Karpas-422 (cell line): ENCODE data around the gene CHAD. TPM values are rescaled to one million over a fixed set of nuclear protein-coding genes. Genes with fewer than 3 reads are reported as not detected.

Source experiments
- DNase-seq: peaks from one replicate; pipeline ENCODE4 v3.0.0-alpha.2; 2015
- H2AFZ ChIP-seq: fragments of 200-600 bp; sonication (generic); 2 replicates; pipeline ENCODE4 v1.6.1; 2014; ENCODE audit warnings: antibody characterized with exemption, low read length, mixed read lengths
- H3K27ac ChIP-seq: fragments of 200-600 bp; sonication (generic); 2 replicates; pipeline ENCODE4 v1.5.1; 2014; ENCODE audit warnings: mild to moderate bottlenecking, low read length, moderate library complexity
- H3K27me3 ChIP-seq: fragments of 200-600 bp; sonication (generic); 2 replicates; pipeline ENCODE4 v1.6.1; 2014; ENCODE audit warnings: low read length, mixed read lengths
- H3K36me3 ChIP-seq: fragments of 200-600 bp; sonication (generic); 2 replicates; pipeline ENCODE4 v1.6.1; 2014; ENCODE audit warnings: low read length, mixed read lengths; ENCODE audit not compliant: insufficient read depth
- H3K4me1 ChIP-seq: fragments of 200-600 bp; sonication (generic); 2 replicates; pipeline ENCODE4 v1.6.1; 2014; ENCODE audit warnings: mild to moderate bottlenecking, low read length, mixed read lengths
- H3K4me2 ChIP-seq: fragments of 200-600 bp; sonication (generic); 2 replicates; pipeline ENCODE4 v1.6.1; 2014; ENCODE audit warnings: low read length, low read depth, mild to moderate bottlenecking; ENCODE audit not compliant: poor library complexity, severe bottlenecking
- H3K4me3 ChIP-seq: fragments of 200-600 bp; sonication (generic); 2 replicates; pipeline ENCODE4 v1.5.1; 2014; ENCODE audit warnings: mild to moderate bottlenecking, antibody characterized with exemption, low read length, mixed read lengths
- H3K79me2 ChIP-seq: fragments of 200-600 bp; sonication (generic); 2 replicates; pipeline ENCODE4 v1.6.1; 2014; ENCODE audit warnings: mild to moderate bottlenecking, low read length, mixed read lengths
- H3K9ac ChIP-seq: fragments of 200-600 bp; sonication (generic); 2 replicates; pipeline ENCODE4 v1.6.0; 2014; ENCODE audit warnings: low read length
- H3K9me2 ChIP-seq: fragments of 200-600 bp; sonication (generic), shearing (Covaris generic); replicated peaks from 2 replicates; pipeline ENCODE4 v1.6.0; 2014; ENCODE audit warnings: mild to moderate bottlenecking, low read length, moderate library complexity; ENCODE audit not compliant: insufficient read depth
- H3K9me3 ChIP-seq: fragments of 300-700, 200-600 bp; sonication (generic); 2 replicates; pipeline ENCODE4 v1.6.1; 2014; ENCODE audit warnings: low read length, mixed read lengths
- H4K20me1 ChIP-seq: fragments of 200-600 bp; sonication (generic); 2 replicates; pipeline ENCODE4 v1.6.1; 2014; ENCODE audit warnings: mild to moderate bottlenecking, antibody characterized with exemption, low read length, low read depth; ENCODE audit not compliant: insufficient read depth
- total RNA-seq: library from RNA; depleted of rRNA; stranded (reverse); fragments of >200 nt; shearing (Covaris generic); gene quantifications from 2 replicates; pipeline ENCODE4 v1.2.3, GENCODE V29; 2014; ENCODE audit warnings: low replicate concordance

Gene CHAD
- total RNA-seq, 1 experiment from 2014 or later = not detected

DNA sequence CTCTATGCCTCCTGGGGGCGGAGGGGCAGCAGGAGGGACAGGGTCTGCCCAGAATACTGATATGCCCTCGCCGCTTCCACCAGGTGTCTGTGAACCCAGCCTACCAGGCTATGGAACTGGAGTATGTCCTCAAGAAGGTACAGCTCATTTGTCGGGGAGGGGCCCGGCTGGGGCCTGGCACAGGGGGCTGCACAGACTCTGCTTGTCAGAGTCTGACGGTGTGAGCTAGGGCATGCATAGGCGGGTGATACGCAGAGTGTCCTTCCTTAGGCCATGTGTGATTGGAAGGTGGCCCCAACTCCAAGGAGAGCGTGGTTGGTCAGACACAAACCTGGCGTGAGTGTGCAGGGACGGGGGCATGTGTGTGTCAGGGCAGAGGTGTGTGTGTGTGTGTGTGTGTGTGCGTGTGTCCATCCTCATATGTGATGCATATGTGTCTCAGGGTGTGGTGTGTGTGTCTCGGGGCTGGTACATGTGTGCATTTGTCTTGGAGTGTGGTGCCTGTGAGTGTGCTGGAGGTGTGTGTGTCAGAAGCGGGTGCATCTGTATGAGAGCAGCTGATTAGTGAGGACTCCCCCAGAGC is 7.0 kb downstream of the CHAD start:
- Histone ChIP-seq H3K4me3 (no peak overlapping the region), H3K36me3 (no peaks in the 10 kb centered on the region), H3K27me3 (no peaks in the 10 kb centered on the region), H2AFZ (no peak overlapping the region), H3K4me1 (0 out of 2 replicates have a peak, but pooled peaks cover 4% of the 10 kb centered on the region), H3K79me2 (no peaks in the 10 kb centered on the region), H3K4me2 (no peak overlapping the region), H3K9ac (no peak overlapping the region), H3K9me2 (no peaks in the 10 kb centered on the region), H4K20me1 (no peaks in the 10 kb centered on the region), H3K9me3 (no peaks in the 10 kb centered on the region), H3K27ac (no peak overlapping the region)
- no peak for DNase-seq

DNA sequence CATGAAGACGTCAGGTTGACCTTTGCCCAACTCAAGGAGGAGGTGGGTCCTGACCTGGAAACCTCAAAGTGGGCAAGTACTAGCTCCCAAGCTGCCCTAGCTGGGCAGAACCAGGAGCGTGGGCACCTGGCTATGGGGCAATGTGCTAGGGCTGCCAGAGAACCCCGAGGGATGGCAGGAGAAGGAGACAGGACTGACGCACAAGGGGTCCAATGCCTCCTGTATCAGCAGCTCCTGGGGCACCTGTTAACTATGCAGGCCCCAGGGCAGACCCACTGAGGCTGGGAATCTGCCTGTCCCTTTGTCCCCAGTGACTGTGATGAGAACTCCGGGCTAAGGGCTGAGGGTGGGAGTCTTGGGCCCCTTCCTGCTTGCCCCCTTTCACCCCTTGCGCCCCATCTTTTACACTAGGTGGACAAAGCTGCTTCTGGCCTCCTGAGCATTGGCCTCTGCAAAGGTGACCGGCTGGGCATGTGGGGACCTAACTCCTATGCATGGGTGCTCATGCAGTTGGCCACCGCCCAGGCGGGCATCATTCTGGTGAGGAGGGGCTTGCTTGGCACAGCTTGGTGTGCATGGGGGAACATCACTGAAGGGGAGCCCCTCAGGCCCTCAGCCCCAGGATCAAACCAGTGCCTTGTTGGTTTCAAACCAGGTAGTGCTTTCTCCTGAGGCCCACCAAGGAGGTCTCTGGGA is 7.7 kb downstream of the CHAD start:
- Histone ChIP-seq H3K9me3 (no peaks in the 10 kb centered on the region), H3K4me2 (no peak overlapping the region), H2AFZ (no peak overlapping the region), H4K20me1 (no peaks in the 10 kb centered on the region), H3K4me3 (no peak overlapping the region), H3K9ac (no peak overlapping the region), H3K79me2 (no peaks in the 10 kb centered on the region), H3K4me1 (0 out of 2 replicates have a peak, but pooled peaks cover 4% of the 10 kb centered on the region), H3K27me3 (no peaks in the 10 kb centered on the region), H3K9me2 (no peaks in the 10 kb centered on the region), H3K36me3 (no peaks in the 10 kb centered on the region), H3K27ac (no peak overlapping the region)
- no peak for DNase-seq

DNA sequence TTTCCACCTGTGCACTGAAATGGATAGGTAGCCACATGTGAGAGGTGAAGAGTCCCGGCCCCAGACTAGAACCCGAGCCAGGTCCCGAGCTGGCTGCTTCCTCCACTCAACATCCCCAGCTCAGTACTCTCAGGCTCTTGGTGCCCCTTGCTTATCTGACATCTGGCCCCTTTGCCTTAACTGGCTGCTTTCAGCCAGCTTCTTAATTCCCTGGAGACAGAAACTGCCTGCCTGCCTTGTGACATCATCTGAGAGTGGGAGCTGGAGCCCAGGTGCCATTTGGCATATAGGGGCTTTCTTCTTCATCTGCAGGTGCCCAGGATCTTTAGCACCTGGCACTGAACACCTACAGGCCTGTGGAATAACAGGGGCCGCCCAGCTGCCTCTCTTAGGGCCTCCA is 8.9 kb downstream of the CHAD start:
- Histone ChIP-seq H3K4me3 (no peak overlapping the region), H3K36me3 (no peaks in the 10 kb centered on the region), H3K4me2 (no peak overlapping the region), H3K9me2 (no peaks in the 10 kb centered on the region), H3K4me1 (0 out of 2 replicates have a peak, but pooled peaks cover 4% of the 10 kb centered on the region), H3K27ac (no peak overlapping the region), H3K9me3 (no peaks in the 10 kb centered on the region), H2AFZ (no peak overlapping the region), H3K27me3 (no peaks in the 10 kb centered on the region), H3K79me2 (no peaks in the 10 kb centered on the region), H4K20me1 (no peaks in the 10 kb centered on the region), H3K9ac (no peak overlapping the region)
- peak; percentile 44 for DNase-seq

DNA sequence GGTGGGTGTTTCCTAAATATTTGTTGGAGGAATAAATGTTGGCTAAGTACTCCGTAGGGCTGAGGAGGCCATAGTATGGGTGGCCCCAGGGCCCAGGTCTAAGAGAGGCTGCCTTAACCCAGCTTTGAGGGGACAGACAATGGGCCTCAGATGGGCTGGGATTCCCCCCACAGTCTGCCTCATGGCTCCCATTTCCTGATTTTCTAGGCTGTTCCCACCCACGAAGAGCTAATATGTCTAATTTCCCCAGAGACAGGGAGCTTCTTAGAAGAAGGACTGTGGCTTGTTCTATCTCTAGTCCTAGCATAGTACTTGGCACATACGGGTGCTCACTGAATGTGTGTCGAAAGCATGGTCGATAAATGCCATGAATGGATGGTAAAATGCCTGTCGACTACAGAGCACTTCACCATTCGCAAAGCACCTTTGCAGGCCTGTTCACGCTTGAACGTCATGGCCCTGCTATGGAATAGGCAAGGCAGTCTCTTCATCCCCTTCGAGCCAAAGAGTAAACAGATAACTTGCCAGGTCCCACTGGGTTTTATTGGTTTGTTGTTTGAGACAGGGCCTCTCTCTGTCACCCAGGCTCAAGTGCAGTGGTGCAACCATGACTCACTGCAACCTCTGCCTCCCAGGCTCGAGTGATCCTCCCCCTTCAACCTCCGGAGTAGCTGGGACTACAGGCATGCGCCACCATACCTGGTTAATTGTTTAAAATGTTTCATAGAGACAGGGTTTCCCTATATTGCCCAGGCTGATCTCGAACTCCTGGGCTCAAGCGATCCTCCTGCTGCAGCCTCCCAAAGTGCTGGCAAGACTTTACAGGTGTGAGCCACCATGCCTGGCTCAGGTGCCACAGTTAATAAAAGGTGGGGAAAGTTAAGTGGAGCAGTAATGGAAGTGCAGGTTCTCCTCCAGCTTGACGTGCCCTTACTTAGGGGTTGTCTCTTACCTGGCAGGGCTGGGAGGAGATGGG is 9.7 kb downstream of the CHAD start:
- H3K9me2 ChIP-seq = no peaks in the 10 kb centered on the region
- no peaks in the 10 kb centered on the region for H3K9me3 ChIP-seq
- H2AFZ ChIP-seq = no peak overlapping the region
- no peak overlapping the region for H3K9ac ChIP-seq
- H3K27ac ChIP-seq = no peak overlapping the region
- H3K4me2 ChIP-seq = no peak overlapping the region
- H3K79me2 ChIP-seq = no peaks in the 10 kb centered on the region
- H4K20me1 ChIP-seq = no peaks in the 10 kb centered on the region
- H3K27me3 ChIP-seq = no peaks in the 10 kb centered on the region
- H3K4me1 ChIP-seq = 0 out of 2 replicates have a peak, but pooled peaks cover 4% of the 10 kb centered on the region
- no peaks in the 10 kb centered on the region for H3K36me3 ChIP-seq
- H3K4me3 ChIP-seq = no peak overlapping the region
- DNase-seq = no peak

DNA sequence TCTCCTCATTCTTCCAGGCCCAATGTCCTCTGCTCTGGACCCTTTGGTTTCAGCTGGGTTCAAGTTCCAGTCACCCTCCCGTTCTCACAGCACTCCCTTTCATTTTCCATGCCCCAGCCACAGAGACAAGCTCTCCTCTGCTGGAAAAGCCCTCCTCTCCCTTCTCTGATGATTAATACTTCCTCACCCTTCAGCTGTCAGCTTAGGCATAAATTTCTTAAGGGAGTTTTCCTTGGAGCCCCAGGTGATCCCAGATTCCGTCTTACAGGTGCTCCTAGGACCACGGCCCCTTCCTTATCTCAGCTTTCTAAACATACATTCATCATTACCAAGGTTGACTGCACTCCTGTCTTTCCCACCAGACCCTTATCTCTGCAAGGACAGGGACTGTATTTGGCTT is 10.4 kb downstream of the CHAD start:
- 0 out of 2 replicates have a peak, but pooled peaks cover 4% of the 10 kb centered on the region for H3K4me1 ChIP-seq
- H2AFZ ChIP-seq = no peak overlapping the region
- H3K9me2 ChIP-seq = no peaks in the 10 kb centered on the region
- H3K9me3 ChIP-seq = no peaks in the 10 kb centered on the region
- H3K27me3 ChIP-seq = no peaks in the 10 kb centered on the region
- H3K79me2 ChIP-seq = no peaks in the 10 kb centered on the region
- no peaks in the 10 kb centered on the region for H4K20me1 ChIP-seq
- no peak overlapping the region for H3K27ac ChIP-seq
- no peak overlapping the region for H3K4me2 ChIP-seq
- H3K36me3 ChIP-seq = no peaks in the 10 kb centered on the region
- no peak for DNase-seq
- H3K9ac ChIP-seq = no peak overlapping the region
- H3K4me3 ChIP-seq = no peak overlapping the region

DNA sequence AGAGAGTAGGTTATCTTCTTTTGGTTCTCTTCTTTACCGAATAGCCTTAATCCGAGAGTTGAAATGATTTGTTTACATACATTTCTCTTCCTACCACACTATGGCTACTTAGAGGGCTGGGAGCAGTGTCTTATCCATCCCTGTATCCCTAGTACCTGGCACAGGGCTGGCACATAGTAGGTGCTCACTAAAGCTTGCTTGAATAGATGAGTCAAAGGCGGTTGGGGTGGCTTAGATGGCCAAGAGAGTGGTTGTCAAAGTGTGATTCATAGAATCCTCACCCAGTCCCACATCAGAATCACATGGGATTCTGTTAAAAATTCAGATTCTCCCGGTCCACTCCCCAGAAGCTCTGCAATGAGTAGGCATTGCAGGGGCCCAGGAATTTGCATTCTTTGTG is 11.1 kb downstream of the CHAD start:
- Histone ChIP-seq H3K9ac (no peak overlapping the region), H2AFZ (no peak overlapping the region), H3K27ac (no peak overlapping the region), H4K20me1 (no peaks in the 10 kb centered on the region), H3K36me3 (no peaks in the 10 kb centered on the region), H3K4me3 (no peak overlapping the region), H3K9me2 (no peaks in the 10 kb centered on the region), H3K4me2 (no peak overlapping the region), H3K4me1 (peaks cover 6% of the 10 kb centered on the region; the same call in 1 of the 2 replicates), H3K27me3 (no peaks in the 10 kb centered on the region), H3K79me2 (peaks cover 6% of the 10 kb centered on the region), H3K9me3 (no peaks in the 10 kb centered on the region)
- DNase-seq = no peak

DNA sequence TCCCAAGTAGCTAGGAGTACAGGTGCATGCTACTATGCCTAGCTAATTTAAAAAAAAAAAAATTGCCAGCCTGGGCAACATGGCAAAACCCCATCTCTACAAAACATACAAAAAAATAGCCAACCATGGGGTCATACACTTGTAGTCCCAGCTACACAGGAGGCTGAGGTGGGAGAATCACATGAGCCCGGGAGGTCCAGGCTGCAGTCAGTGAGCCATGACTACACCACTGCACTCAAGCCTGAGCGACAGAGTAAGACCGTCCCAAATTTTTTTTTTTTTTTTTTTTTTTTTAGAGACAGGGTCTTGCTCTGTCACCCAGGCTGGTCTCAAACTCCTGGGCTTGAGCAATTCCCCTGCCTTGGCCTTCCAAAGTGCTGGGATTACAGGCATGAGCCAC is 14.8 kb downstream of the CHAD start:
- Histone ChIP-seq H4K20me1 (no peaks in the 10 kb centered on the region), H3K9ac (no peak overlapping the region), H3K27me3 (no peaks in the 10 kb centered on the region), H2AFZ (no peak overlapping the region), H3K4me2 (no peak overlapping the region), H3K9me3 (no peaks in the 10 kb centered on the region), H3K4me3 (no peak overlapping the region), H3K9me2 (no peaks in the 10 kb centered on the region), H3K4me1 (peaks cover 14% of the 10 kb centered on the region), H3K36me3 (no peaks in the 10 kb centered on the region), H3K79me2 (peaks cover 31% of the 10 kb centered on the region), H3K27ac (no peak overlapping the region)
- no peak for DNase-seq
